Hippocampal formation (tissue), 2 donors: ENCODE measurements around the gene SHOC2.

Source experiments
- DNase-seq, 2 donors: peaks; one replicate each; lab custom pipeline; 2025; lab: John Stamatoyannopoulos, UW

SHOC2 gene

GRCh38 chr10:110946496-110946895, 27.1 kb downstream of the SHOC2 start:
- no peak for DNase-seq

- no peak for DNase-seq
Observed at GRCh38 chr10:110947061-110947595, 27.7 kb downstream of the SHOC2 start.

DNA sequence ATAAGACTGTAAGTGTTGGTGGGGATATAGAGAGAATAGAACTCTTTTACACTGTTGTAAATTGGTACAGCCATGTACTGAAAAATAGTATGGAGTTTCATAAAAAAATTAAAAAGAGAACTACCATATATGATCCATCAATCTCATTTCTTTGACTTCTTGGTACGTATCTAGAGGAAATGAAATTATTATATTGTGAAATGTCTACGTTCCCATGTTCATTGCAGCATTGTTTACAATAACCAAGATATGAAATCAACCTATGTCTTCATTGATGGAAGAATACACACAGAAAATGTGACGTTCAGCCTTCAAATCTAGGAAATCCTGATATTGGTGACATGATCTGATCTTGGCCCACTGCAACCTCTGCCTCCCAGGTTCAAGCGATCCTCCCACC, 32.0 kb downstream of the SHOC2 start:
- DNase-seq = no peak

DNA sequence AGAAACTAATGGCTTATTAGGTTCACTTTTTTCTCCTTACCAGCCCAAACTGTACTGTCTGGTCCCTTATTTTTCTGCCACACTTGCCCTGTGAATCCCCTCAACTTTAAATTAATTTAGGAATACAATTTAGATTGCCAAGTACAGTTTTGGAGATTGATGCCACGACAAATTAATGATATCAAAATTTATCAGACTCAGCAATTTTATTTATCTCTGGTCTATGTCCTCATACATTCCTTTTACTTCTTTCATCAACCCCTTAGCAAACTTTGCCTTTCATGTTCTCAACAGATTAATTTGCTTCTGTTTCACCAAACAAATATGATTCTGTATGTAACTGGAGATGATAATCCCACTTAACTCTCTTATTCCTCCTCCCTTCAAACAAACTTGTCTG, 38.2 kb downstream of the SHOC2 start:
- DNase-seq = no peak

GRCh38 chr10:110959379-110960332, 40.3 kb downstream of the SHOC2 start:
- DNase-seq = no peak

- DNase-seq = no peak
Observed at GRCh38 chr10:110960333-110960712, 40.9 kb downstream of the SHOC2 start.

- no peak for DNase-seq
Observed at GRCh38 chr10:110962443-110962842, 43.0 kb downstream of the SHOC2 start.

DNA sequence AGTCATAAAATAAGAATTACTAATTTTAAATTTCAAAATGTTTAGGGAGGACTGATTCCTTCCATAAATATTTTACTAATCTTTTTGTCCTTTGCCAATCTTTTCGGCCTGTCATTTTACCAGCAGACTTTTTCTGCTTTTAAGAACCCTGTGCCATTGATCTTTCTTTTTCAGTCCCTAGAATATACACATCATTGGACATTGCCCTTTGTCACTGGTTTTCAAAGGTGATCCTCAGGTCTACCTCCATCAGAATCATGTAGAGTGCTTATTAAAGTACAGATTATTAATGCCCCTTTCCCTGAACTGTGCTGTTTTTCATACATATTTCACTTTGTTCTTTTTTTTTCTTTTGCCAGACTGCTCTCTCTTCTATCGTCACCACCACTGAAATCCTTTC, 43.8 kb downstream of the SHOC2 start:
- DNase-seq = no peak

DNA sequence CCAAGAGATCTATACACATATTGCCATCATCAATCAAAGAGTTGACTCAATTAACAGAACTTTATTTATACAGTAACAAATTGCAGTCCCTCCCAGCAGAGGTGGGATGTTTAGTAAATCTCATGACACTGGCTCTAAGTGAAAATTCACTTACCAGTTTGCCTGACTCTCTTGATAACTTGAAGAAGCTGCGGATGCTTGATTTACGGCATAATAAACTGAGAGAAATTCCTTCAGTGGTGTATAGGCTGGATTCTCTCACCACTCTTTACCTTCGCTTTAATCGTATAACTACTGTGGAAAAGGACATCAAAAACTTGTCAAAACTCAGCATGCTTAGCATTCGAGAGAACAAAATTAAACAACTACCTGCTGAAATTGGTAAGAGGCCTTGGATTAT, 45.3 kb downstream of the SHOC2 start:
- DNase-seq = no peak

GRCh38 chr10:110965216-110965615, 45.8 kb downstream of the SHOC2 start:
- DNase-seq = no peak

DNA sequence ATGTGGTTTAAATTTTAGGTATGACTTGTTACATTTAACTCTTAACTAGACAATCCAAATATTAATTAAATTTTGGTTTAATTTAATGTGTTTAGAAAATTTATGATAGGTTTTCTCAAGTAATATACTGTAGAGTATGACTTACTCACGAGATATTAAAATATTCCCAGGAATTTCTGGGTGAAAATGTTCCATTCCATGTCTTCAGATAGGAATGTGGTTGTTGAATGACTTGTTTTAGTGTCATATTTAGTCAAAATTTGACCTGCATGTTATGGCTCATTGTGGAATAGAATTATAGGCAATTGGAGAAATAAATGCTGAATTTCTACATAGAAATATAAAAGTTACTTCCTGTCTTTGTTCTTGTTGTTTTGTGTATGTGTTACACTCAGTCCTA, 46.7 kb downstream of the SHOC2 start:
- no peak for DNase-seq

DNA sequence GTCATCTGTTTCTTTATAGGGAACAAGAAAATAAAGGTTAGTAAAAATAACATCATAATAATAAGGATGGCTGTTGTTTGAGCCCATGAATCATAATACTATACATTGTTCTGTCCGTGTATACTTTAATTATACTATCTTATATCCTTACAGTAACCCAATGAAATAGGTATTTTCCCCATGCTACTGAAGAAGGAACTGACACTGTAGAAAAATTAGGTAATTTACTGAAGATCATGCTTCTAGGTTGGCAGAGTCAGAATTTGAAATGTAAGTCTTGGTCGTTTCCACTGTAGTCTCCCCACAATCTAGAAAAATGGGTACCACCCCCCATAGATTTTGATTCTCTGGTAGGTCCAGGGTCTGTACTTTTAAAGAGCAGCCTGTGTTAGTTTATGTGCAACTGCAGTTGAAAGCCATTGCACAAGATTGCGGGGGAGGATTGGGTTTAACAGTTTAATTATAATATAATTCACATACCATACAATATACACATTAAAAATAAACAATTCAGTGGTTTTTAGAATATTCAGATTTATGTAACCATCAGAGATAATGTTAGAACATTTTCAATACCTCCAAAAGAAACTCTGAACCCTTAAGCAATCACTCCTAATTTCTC, 47.7 kb downstream of the SHOC2 start:
- no peak for DNase-seq

DNA sequence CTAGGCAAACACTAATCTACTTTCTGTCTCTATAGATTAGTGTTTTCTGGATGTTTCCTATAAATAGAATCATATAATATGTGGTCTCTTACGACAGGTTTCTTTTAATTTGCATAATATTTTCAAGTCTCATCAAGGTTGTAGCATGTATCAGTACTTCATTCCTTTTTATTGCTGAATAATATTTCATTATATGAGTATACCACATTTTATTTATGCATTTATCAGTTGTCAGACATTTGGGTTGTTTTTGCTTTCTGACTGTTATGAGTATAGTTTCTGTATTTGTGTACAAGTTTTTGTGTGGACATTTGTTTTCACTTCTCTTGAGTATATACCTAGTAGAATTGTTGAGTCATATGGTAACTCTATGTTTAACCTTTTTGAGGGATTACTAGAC, 48.2 kb downstream of the SHOC2 start:
- DNase-seq = no peak

- DNase-seq = no peak
Observed at GRCh38 chr10:110969183-110969582, 49.8 kb downstream of the SHOC2 start.

- DNase-seq = no peak
Observed at GRCh38 chr10:110971638-110972037, 52.2 kb downstream of the SHOC2 start.

DNA sequence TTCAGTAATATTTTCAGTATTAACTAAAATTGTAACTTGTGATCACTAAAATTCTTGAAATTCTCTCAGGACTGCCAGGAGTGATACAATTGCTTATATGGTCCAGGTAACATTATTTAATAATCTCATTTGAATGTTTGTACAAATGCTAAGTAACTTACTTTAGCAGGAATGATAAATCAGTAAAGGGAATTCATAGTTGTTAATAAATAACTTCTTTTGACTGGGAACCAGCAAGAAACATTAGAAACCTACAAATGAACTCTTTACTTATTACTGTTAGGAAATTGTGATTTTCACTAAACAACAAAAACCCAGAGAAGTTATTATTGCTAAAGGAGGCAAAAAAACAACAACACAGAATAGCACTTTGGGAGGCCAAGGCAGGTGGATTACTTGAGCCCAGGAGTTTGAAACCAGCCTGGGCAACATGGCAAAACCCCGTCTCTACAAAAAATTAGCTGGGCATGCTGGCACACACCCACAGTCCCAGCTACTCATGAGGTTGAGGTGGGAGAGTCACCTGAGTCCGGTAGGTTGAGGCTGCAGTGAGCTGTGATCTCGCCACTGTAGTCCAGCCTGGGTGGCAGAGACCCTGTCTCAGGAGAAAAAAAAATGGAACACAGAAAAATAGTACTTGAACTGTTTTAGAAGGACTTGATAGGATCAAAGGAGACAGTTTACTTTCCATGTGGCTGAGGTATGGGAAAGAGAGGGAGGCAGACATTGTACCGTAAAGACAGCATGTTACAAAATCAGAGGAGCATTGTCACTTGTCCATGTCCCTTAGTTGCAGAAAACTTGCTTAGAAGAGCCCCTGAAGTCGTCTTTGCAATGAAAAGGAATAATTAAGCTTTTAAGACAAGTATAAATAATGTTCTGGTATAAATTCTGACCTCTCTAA, 53.1 kb downstream of the SHOC2 start:
- no peak for DNase-seq

DNA sequence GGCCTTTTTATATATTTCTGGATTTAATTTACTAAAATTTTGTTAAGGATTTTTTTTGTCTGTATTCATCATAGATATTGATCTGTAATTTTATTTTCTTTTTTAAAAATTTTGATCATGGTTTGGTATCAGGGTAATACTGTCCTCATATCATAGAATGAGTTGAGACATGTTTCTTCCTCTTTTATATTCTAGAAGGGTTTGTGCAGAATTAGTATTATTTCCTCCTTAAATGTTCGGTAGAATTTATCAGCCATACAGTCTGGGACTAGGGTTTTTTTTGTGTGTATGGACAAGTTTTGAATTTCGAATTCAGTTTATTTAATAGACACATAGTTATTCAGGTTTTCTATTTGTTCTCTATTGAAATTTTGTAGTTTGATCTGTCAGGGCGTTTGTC, 54.0 kb downstream of the SHOC2 start:
- DNase-seq = no peak

DNA sequence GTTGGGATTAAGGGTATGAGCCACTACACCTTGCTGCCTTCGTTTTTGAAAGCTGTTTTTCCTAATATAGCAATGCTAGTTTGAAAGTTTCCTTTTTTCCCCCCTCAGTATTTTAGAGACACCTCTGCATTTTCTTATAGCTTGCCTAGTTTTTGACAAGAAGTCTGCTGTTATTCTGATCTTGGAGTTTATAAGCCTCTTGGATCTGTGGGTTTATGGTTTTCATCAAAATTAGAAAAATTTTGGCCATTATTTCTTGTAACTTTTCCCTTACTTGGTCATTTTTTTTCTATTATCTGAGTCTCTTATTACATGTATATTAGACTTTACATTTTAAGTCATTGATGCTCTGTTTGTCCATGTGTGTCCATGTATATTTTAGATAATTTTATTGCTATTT, 57.2 kb downstream of the SHOC2 start:
- DNase-seq = no peak

DNA sequence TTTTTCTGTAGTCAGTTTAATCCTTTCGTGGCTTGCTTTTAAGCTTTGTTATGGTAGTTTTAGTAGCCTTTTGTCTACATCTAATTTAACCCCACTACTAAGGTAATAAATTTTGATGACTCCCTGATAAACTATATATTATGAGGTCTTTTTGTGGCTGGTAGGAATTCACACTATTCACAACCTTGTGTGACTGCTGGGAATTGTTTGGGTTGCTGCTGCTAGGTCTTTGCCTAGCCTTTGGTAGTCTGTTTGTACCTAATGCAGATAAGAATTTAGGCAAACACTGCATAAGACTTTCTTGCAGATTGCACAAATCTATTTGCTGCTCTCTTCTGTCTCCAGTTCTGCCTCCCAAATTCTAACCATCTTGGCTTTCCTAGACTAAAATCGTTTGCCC, 58.3 kb downstream of the SHOC2 start:
- no peak for DNase-seq

DNA sequence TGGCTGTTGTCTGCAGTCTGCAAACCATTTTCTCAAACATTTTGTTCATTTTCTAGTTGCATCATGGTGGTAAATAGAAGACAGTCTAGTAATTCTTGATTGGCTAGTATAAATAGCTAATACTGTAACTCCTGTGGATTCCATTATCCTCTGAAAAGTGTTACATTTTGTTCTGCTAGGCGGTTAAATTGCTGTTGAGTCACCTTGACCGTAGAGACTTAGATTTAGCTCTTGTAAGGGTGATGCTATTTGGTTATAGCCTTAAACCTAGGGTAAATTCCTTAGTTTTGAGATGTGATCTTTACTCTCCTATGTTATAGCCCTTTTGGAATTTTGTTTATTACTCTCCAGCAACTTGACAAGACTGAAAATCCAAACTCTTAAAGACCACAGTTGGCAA, 58.8 kb downstream of the SHOC2 start:
- DNase-seq = no peak

GRCh38 chr10:110979611-110980010, 60.2 kb downstream of the SHOC2 start:
- DNase-seq = no peak

DNA sequence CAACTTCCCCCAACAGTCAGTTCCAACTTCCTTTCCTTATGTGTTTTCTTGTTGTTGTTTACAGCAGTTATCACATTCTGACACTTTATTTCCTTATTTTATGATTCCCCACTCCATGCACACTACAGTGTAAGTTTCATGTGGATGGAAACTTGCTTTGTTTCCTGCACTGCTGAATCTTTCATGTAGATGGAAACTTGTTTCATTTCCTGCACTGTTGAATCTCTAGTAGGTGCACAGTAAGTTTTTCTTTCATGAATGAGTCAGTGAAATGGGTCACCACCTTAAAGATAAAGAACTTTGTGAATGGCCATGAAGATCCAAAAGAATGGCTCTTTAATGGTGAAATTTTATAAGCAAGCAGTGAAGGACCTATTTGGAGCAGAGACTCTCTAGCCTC, 61.4 kb downstream of the SHOC2 start:
- DNase-seq = no peak
